HEK293T (cell line): ENCODE data around the gene NAV2.

ENCODE experiments used
- ARNT ChIP-seq: fragments of 450-650 bp; IDR thresholded peaks from 2 replicates; pipeline ENCODE4 v1.6.1; 2017; ENCODE audit warnings: mild to moderate bottlenecking
- BHLHE40 ChIP-seq: fragments of 450-650 bp; IDR thresholded peaks from 2 replicates; pipeline ENCODE4 v1.6.1; 2016; ENCODE audit warnings: mild to moderate bottlenecking, moderate library complexity, borderline replicate concordance
- ELF4 ChIP-seq: fragments of 450-650 bp; IDR thresholded peaks from 2 replicates; pipeline ENCODE4 v1.6.1; 2017; ENCODE audit warnings: antibody characterized with exemption
- FOXA1 ChIP-seq: fragments of 450-650 bp; IDR thresholded peaks from 2 replicates; pipeline ENCODE4 v1.6.1; 2016; ENCODE audit warnings: mild to moderate bottlenecking
- FOXK2 ChIP-seq: fragments of 450-650 bp; IDR thresholded peaks from 2 replicates; pipeline ENCODE4 v1.6.1; 2016; ENCODE audit warnings: mild to moderate bottlenecking
- FOXM1 ChIP-seq: fragments of 450-650 bp; IDR thresholded peaks from 2 replicates; pipeline ENCODE4 v1.6.1; 2017; ENCODE audit warnings: mild to moderate bottlenecking, borderline replicate concordance
- L3MBTL2 ChIP-seq: fragments of 450-650 bp; conservative IDR thresholded peaks from 2 replicates; pipeline ENCODE4 v1.6.1; 2016; ENCODE audit warnings: mild to moderate bottlenecking
- LEF1 ChIP-seq: fragments of 450-650 bp; IDR thresholded peaks from 2 replicates; pipeline ENCODE4 v1.6.1; 2017; ENCODE audit warnings: mild to moderate bottlenecking, borderline replicate concordance
- NFRKB ChIP-seq: fragments of 450-650 bp; IDR thresholded peaks from 2 replicates; pipeline ENCODE4 v1.6.1; 2016; ENCODE audit warnings: mild to moderate bottlenecking, moderate library complexity
- PKNOX1 ChIP-seq: fragments of 450-650 bp; IDR thresholded peaks from 2 replicates; pipeline ENCODE4 v1.6.1; 2016
- SP1 ChIP-seq: fragments of 450-650 bp; IDR thresholded peaks from 2 replicates; pipeline ENCODE4 v1.6.1; 2017
- SUZ12 ChIP-seq: fragments of 450-650 bp; IDR thresholded peaks from 2 replicates; pipeline ENCODE4 v1.6.1; 2016; ENCODE audit warnings: mild to moderate bottlenecking
- ZNF384 ChIP-seq: fragments of 450-650 bp; IDR thresholded peaks from 2 replicates; pipeline ENCODE4 v1.6.1; 2016

GRCh38 chr11:19781351-19781750 lies 68.7 kb downstream of the NAV2 start:
- no peak for TF ChIP-seq SP1
- TF ChIP-seq LEF1 = no peak
- TF ChIP-seq PKNOX1 = no peak
- TF ChIP-seq ELF4 = no peak
- TF ChIP-seq FOXA1 = no peak
- TF ChIP-seq NFRKB = no peak
- no peak for TF ChIP-seq ZNF384
- no peak for TF ChIP-seq FOXM1
- TF ChIP-seq BHLHE40 = no peak
- no peak for TF ChIP-seq L3MBTL2
- TF ChIP-seq ARNT = no peak
- no peak for TF ChIP-seq FOXK2
- no peak for TF ChIP-seq SUZ12
